ENCODE data around the gene CALM3.

DNA sequence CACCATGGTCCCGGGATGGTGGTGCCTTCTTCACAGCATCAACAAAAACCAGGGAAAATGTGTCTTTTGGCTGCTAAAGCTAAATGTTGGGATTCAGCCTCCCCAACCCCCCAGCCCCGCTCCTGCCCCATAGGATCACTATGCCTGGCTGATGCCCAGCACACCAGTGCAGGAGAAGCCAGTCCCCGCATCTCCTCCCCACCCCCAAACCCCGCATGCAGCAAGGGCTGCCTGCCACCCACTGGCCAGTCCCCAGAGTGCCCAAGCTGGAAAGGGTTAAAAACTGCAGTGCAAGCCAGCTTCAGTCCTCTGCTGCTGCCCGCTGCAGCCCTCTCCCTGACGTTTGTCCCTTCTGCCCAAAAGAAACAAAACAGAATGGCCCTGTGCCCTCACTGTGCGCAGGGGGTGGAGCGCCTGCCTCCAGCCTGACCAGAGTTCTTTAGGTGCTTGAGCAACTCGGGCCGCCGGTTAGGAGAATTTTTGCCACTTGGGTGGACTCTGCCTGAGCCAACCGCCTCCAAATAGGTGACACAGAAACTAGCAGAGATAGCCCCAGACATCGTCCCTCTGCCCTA is 3.7 kb downstream of the CALM3 start:
- TF ChIP-seq POLR2AphosphoS5 (IDR thresholded peaks at IDR 0.05; ENCODE audit: low read depth) (no peak), NANOG (IDR thresholded peaks at IDR 0.05; ENCODE audit: borderline replicate concordance) (no peak)
- TF ChIP-seq, protein P1, sequence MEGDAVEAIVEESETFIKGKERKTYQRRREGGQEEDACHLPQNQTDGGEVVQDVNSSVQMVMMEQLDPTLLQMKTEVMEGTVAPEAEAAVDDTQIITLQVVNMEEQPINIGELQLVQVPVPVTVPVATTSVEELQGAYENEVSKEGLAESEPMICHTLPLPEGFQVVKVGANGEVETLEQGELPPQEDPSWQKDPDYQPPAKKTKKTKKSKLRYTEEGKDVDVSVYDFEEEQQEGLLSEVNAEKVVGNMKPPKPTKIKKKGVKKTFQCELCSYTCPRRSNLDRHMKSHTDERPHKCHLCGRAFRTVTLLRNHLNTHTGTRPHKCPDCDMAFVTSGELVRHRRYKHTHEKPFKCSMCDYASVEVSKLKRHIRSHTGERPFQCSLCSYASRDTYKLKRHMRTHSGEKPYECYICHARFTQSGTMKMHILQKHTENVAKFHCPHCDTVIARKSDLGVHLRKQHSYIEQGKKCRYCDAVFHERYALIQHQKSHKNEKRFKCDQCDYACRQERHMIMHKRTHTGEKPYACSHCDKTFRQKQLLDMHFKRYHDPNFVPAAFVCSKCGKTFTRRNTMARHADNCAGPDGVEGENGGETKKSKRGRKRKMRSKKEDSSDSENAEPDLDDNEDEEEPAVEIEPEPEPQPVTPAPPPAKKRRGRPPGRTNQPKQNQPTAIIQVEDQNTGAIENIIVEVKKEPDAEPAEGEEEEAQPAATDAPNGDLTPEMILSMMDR (conservative IDR thresholded peaks at IDR 0.05; ENCODE audit: low read depth in 2 of 2), result peak in 1 of 2 experiments; percentile 27; a peak in 2 of 4 replicates

All from GM23338 (cell line).